Measurements from ENCODE around the gene SLC37A1.

Gene SLC37A1

GRCh38 chr21:42478504-42478903 is 35.1 kb upstream of the SLC37A1 start:
- no peak for DNase-seq (ENCODE audit: low read depth in 1 of 2, low spot score in 1 of 2)

GRCh38 chr21:42479582-42479981 is 34.1 kb upstream of the SLC37A1 start:
- DNase-seq (ENCODE audit: low read depth in 1 of 2, low spot score in 1 of 2), result no peak

GRCh38 chr21:42480736-42481135 is 32.9 kb upstream of the SLC37A1 start:
- DNase-seq (ENCODE audit: low read depth in 1 of 2, low spot score in 1 of 2), result no peak

- DNase-seq (ENCODE audit: low read depth in 1 of 2, low spot score in 1 of 2), result no peak
These were observed 32.5 kb upstream of the SLC37A1 start for GRCh38 chr21:42481169-42481568.

- no peak for DNase-seq (ENCODE audit: low read depth in 1 of 2, low spot score in 1 of 2)
These were observed 28.7 kb upstream of the SLC37A1 start for GRCh38 chr21:42484966-42485365.

GRCh38 chr21:42486072-42486471 is 27.6 kb upstream of the SLC37A1 start:
- no peak for DNase-seq (ENCODE audit: low read depth in 1 of 2, low spot score in 1 of 2)

GRCh38 chr21:42486531-42486930 is 27.1 kb upstream of the SLC37A1 start:
- no peak for DNase-seq (ENCODE audit: low read depth in 1 of 2, low spot score in 1 of 2)

GRCh38 chr21:42489006-42489563 is 24.6 kb upstream of the SLC37A1 start:
- no peak for DNase-seq (ENCODE audit: low read depth in 1 of 2, low spot score in 1 of 2)

GRCh38 chr21:42489991-42490390 is 23.7 kb upstream of the SLC37A1 start:
- DNase-seq (ENCODE audit: low read depth in 1 of 2, low spot score in 1 of 2), result no peak

GRCh38 chr21:42490720-42491119 is 22.9 kb upstream of the SLC37A1 start:
- no peak for DNase-seq (ENCODE audit: low read depth in 1 of 2, low spot score in 1 of 2)

GRCh38 chr21:42491328-42491727 is 22.3 kb upstream of the SLC37A1 start:
- no peak for DNase-seq (ENCODE audit: low read depth in 1 of 2, low spot score in 1 of 2)

- DNase-seq (ENCODE audit: low read depth in 1 of 2, low spot score in 1 of 2), result no peak
These were observed 21.5 kb upstream of the SLC37A1 start for GRCh38 chr21:42492201-42492600.

- no peak for DNase-seq (ENCODE audit: low read depth in 1 of 2, low spot score in 1 of 2)
These were observed 20.3 kb upstream of the SLC37A1 start for GRCh38 chr21:42493109-42494060.

- DNase-seq (ENCODE audit: low read depth in 1 of 2, low spot score in 1 of 2), result no peak
These were observed 18.6 kb upstream of the SLC37A1 start for GRCh38 chr21:42495027-42495426.

- DNase-seq (ENCODE audit: low read depth in 1 of 2, low spot score in 1 of 2), result no peak
These were observed 17.9 kb upstream of the SLC37A1 start for GRCh38 chr21:42495765-42496119.

- peak; percentile 98 to 99 for DNase-seq (ENCODE audit: low read depth in 1 of 2, low spot score in 1 of 2)
These were observed 17.4 kb upstream of the SLC37A1 start, which contains the start of gene RSPH1 for GRCh38 chr21:42496120-42496838. RSPH1 (minus strand) TSS chr21:42496224; CDS start chr21:42496186, 38 bp downstream.

GRCh38 chr21:42496839-42497202 is 16.8 kb upstream of the SLC37A1 start:
- DNase-seq (ENCODE audit: low read depth in 1 of 2, low spot score in 1 of 2), result no peak

GRCh38 chr21:42498012-42498411 is 15.6 kb upstream of the SLC37A1 start:
- DNase-seq (ENCODE audit: low read depth in 1 of 2, low spot score in 1 of 2), result no peak

GRCh38 chr21:42499444-42500112 is 14.1 kb upstream of the SLC37A1 start:
- no peak for DNase-seq (ENCODE audit: low read depth in 1 of 2, low spot score in 1 of 2)

GRCh38 chr21:42500225-42500624 is 13.4 kb upstream of the SLC37A1 start:
- DNase-seq (ENCODE audit: low read depth in 1 of 2, low spot score in 1 of 2), result no peak

GRCh38 chr21:42500736-42501135 is 12.9 kb upstream of the SLC37A1 start:
- DNase-seq (ENCODE audit: low read depth in 1 of 2, low spot score in 1 of 2), result no peak

All from activated T-helper 1 cell treated with anti-CD3 and anti-CD28 coated beads, Interleukin-2, amount 50 U/mL, for 16 hours (primary cell).